ENCODE measurements around the gene SF3A2.

DNA sequence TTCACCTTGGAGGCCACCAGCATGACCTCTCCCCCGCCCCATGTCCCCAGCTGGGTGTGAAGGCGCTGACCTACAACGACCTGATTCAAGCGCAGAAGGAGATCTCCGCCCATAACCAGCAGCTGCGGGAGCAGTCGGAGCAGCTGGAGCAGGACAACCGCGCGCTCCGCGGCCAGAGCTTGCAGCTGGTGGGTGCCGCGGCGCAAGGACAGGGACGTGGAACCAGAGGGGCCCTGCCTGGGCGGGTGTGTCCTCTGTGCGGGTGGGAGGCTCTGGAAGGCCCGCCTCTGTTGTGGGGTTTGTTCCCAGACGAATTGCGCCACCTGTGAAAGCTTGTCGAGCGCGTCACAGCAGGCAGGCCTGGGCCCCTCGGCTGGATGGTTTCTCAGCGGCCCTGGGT lies 22.8 kb upstream of the SF3A2 start:
- TF ChIP-seq BACH1 (IDR thresholded peaks at IDR 0.05; ENCODE audit: borderline replicate concordance), result no peak
- TF ChIP-seq, protein P1, sequence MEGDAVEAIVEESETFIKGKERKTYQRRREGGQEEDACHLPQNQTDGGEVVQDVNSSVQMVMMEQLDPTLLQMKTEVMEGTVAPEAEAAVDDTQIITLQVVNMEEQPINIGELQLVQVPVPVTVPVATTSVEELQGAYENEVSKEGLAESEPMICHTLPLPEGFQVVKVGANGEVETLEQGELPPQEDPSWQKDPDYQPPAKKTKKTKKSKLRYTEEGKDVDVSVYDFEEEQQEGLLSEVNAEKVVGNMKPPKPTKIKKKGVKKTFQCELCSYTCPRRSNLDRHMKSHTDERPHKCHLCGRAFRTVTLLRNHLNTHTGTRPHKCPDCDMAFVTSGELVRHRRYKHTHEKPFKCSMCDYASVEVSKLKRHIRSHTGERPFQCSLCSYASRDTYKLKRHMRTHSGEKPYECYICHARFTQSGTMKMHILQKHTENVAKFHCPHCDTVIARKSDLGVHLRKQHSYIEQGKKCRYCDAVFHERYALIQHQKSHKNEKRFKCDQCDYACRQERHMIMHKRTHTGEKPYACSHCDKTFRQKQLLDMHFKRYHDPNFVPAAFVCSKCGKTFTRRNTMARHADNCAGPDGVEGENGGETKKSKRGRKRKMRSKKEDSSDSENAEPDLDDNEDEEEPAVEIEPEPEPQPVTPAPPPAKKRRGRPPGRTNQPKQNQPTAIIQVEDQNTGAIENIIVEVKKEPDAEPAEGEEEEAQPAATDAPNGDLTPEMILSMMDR (IDR thresholded peaks at IDR 0.05 in 2 of 3, conservative IDR thresholded peaks at IDR 0.05 in 1 of 3; ENCODE audit: control insufficient read depth in 2 of 3, extremely low read depth in 1 of 3, insufficient read depth in 1 of 3, low read depth in 3 of 3, low read length in 3 of 3), result no peak
